GM19240 (cell line): ENCODE data around the gene PTPRA.

Experiments used
- DNase-seq: peaks from one replicate; pipeline ENCODE4 v3.0.0; 2011; ENCODE audit warnings: low spot score; ENCODE audit not compliant: insufficient read length

Gene PTPRA

GRCh38 chr20:2921506-2921905, 48.2 kb downstream of the PTPRA start:
- no peak for DNase-seq

- DNase-seq = no peak
These were observed 49.7 kb downstream of the PTPRA start for GRCh38 chr20:2922957-2923356.

GRCh38 chr20:2930538-2930937, 57.3 kb downstream of the PTPRA start:
- no peak for DNase-seq

DNA sequence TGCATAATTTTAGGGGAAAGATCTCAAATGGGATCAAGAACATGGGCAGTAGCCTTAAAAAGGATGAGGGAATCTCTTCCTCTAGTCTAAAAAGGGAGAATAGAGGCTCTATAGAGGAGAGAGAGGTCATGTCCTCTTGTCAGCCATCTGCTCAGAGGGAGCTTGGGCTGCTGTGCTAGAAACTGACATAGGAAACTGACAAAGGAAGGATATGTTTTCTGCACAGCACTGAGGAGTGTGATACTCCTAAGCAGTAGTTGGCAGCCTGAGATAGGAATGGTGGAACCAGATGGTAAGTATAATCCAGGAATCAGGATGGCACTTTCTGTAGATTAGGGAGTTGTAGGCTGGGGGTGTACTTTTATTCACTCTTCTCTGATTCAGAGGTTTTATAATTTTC, 59.2 kb downstream of the PTPRA start:
- no peak for DNase-seq

DNA sequence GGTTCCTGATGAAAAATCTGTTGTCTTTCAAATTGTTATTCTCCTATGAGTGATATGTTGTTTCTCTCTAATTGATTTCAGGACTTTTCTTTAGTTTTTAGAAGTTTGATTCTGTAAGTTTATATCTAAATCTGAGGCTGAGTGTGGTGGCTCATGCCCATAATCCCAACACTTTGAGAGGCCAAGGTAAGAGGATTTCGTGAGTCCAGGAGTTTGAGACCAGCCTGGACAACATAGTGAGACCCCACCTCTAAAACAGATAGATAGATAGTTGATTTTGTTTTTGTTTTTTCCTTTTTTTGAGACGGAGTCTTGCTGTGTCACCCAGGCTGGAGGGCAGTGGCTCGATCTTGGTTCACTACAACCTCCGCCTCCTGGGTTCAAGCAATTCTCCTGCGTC, 64.6 kb downstream of the PTPRA start:
- DNase-seq = no peak

GRCh38 chr20:2942439-2942838, 69.2 kb downstream of the PTPRA start:
- DNase-seq = no peak

- no peak for DNase-seq
These were observed 74.0 kb downstream of the PTPRA start for GRCh38 chr20:2946988-2947961.

DNA sequence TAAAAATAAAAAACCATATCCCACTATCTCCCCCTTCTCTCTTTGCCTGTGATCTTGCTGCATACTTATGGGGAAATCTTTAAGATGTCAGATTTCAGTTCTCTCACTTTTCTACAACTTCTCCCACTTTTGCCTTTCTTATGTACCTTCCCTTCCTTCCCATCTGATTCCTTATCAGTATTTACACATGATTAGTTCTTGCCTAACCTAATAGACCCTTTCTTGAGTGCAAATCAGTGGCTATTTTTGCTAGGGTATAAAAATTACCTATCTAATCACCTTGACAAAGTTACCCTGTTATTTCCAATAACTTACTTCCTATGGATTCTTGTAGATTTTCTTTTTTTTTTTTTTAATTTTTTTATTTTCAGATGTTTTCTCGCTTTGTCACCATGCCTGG, 75.7 kb downstream of the PTPRA start:
- DNase-seq = no peak

DNA sequence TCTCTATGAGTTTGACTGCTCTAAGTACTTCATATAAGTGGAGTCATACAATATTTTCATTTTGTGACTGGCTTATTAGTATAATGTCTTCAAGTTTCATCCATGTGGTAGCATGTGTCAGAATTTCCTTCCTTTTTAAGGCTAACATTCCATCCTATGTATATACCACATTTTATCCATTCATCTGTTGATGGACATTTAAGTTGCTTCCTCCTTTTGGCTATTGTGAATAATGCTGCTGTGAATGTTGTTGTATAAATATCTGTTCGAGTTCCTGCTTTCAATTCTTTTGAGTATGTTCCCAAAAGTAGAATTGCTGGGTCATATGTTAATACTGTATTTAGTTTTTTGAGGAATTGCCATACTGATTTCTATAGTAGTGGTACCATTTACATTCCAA, 79.5 kb downstream of the PTPRA start:
- no peak for DNase-seq

DNA sequence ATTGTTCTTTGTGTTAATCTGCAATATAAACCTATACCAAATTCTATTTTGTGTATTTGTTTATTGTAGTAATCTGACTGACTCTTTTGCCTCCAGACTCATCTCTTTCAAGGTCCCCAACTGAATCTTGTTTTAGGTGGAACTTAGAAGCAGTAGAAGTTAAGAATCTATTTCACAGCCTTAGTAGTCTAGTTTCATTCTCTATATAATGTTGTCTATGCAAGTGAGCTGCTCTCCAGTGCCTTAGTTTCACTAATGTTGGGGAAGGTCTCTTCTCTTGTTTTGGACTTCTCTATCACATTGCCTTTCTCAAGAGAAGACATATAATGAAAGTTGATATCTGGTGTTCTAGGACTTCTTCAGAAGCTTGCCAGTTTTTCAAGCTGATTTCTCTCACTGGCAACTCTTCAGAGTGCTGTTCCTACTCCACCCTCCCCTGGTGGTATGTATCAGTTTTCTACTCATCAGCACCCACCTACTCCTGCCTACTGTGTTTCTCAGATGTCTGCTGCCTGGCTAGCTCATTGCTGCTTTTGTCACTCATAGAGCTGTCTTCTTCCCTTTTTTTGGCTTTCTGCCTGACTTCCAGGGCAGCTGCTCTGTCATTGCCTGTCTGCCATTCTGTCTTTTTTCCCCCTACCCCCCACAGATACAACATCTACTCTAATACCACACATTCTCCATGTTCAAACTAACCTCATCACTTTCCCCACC, 82.1 kb downstream of the PTPRA start:
- peak; percentile 13 for DNase-seq

- DNase-seq = no peak
These were observed 83.2 kb downstream of the PTPRA start for GRCh38 chr20:2956480-2956879.

DNA sequence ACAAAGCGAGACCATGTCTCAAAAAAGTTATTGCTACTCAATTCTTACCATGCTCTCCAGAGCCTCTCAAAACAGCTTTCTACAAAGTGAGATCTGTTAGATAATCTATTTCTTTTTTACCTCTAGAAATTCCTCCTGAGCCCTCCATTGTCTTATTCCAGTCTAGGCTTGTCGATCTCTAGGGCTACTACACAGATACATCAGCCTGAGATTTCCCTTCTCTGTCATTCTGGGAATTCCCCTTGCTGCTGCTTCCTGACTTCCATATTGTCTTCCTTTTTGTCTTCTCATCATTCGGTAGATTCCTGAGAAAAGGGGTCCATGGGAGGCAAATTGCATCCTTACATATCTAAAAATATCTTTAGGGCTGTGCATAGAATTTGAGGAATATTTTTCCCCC, 94.6 kb downstream of the PTPRA start:
- DNase-seq = no peak

GRCh38 chr20:2972126-2972525, 98.8 kb downstream of the PTPRA start:
- DNase-seq = no peak

DNA sequence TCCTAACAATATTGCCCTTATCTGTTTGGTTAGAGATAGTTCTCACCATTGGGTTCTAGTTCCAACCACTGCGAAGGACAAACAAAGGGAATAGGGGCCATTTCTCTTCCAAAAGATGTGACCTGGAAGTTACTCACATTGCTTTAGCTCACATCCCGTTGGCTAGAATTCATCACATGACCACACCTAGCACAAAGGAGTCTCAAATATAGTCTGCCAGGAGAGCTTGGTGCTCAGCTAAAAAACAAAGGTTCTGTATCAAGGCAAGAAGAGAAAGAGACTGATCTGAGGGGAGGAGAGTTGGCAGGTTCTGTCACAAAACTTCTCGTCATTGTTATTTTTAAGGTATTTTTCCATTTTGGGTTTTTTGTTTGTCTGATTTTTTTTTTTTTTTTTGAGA, 100.3 kb downstream of the PTPRA start:
- DNase-seq = no peak

GRCh38 chr20:2978519-2978918, 105.2 kb downstream of the PTPRA start:
- no peak for DNase-seq

GRCh38 chr20:2981646-2982045, 108.4 kb downstream of the PTPRA start:
- no peak for DNase-seq

DNA sequence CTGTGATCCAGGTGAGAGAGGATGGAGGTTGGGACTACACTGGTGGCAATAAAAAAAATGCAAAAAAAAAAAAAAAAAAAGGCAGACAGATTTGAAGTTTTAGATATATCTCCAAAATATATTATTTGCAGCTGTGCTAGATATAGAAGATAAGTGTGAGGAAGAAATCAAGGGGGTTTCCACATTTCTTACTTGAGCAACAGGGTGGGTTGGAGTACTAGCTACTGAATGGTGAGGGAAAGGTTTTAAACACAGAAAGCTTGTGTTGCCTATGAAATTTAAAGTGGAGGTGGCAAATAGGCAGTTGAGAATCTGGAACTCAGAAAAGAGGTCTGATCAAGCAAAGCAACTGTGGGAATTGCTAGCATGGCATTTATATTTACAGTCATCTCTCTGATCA, 110.2 kb downstream of the PTPRA start:
- no peak for DNase-seq

GRCh38 chr20:2984028-2984501, 110.8 kb downstream of the PTPRA start:
- DNase-seq = peak; percentile 15

DNA sequence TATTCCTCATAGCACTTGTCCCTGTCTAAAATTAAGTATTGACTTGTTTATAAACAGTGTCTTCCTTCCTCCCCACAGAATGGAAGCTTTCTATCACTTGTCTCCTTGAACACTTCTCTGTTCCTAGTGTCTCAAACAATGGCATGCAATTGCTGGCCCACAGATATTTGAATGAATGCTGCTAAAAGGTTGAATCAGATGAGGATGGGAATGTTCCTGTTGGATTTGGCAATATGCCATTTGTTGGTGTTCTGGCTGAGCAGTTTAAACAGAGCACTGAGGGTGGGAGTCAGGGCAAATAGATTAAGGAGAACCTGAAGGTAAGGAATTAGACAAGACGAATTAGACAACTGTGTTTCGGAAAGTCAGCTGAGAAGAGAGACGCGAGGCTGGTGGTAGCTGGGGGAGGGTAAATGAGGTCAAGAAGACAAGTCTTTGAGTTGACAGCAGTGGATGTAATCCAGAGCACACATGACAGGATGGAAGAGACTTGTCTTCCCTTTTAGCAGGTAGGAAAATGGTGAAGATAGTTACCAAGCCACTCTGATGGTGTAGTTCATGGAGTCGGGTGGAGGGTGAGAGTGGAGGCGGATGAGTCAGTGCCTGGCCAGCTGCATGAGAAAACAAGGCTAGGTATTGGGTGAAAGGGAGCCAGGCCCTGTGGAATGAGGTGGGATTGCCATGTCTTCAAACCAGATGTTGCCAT, 111.8 kb downstream of the PTPRA start:
- DNase-seq = no peak

DNA sequence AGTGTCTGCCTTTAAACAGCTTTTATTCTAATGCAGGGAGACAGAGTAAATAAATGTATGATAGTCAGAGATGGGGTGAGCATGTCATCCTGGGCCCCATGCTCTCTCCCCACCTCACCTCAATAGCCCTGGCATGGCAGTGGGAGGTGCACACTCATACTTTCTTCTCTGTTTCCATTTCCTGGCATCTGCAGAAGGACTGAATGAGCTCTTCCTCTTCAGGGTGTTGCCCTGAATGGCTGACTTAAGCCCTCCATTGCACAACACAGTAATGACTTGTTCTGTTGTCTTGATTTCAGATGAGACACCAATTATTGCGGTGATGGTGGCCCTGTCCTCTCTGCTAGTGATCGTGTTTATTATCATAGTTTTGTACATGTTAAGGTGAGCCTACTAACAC, 113.2 kb downstream of the PTPRA start:
- DNase-seq = no peak

GRCh38 chr20:2987861-2988260, 114.6 kb downstream of the PTPRA start:
- DNase-seq = no peak

- no peak for DNase-seq
These were observed 118.3 kb downstream of the PTPRA start for GRCh38 chr20:2991532-2991931.
